Suppressor macrophage treated with lipopolysaccharide for 4 hours (primary cell): ENCODE measurements around the gene FKBP3.
"Not testable (repeated sequence)": the region's sequence is repeated elsewhere in the genome, so short reads cannot be mapped to it uniquely, and the experiment has no call there.

ENCODE experiments used
- DNase-seq: peaks from one replicate; pipeline ENCODE4 v3.0.0-alpha.2; 2020

Gene FKBP3

GRCh38 chr14:45112896-45113781 is 21.1 kb downstream of the FKBP3 start:
- no peak for DNase-seq

DNA sequence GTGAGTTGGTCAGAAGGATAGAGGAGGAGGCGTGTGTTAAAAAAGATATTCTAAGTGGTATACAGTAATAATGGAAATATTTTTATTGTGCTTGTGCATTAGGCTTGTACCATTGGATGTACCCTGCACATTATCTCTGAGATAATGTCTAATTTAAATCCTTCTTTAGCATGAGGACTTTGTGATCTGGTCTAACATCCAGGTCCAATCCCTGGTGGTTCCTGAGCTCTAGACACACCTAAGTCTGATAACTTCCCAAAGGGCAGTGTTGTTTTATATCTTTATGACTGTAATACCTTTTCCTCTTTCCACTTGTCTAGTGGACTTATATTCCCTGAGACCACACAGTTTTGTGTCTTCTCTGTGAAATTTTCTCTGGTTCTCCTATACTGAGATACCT is 29.7 kb downstream of the FKBP3 start:
- no peak for DNase-seq

GRCh38 chr14:45103806-45104205 is 30.5 kb downstream of the FKBP3 start:
- DNase-seq: no peak

DNA sequence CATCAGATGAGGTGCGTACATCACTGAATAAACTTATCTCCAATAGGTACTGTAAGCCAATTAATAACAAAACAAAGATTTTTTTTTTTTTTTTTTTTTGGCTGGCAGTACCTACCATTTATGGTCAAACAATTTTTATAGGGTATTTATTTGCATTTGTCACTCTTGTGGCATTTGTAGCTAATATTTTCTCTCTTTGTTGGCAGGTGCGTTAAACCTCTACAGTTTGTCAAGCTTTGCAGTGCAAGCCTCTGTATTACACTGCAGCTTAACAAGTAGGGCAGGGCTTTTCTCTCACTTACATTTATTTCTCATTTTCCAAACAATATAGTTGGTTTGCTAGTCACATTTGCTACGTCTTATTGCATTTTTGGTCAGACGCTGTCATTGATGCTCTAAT is 38.1 kb downstream of the FKBP3 start:
- DNase-seq: no peak

GRCh38 chr14:45095143-45095542 is 39.1 kb downstream of the FKBP3 start:
- no peak for DNase-seq

DNA sequence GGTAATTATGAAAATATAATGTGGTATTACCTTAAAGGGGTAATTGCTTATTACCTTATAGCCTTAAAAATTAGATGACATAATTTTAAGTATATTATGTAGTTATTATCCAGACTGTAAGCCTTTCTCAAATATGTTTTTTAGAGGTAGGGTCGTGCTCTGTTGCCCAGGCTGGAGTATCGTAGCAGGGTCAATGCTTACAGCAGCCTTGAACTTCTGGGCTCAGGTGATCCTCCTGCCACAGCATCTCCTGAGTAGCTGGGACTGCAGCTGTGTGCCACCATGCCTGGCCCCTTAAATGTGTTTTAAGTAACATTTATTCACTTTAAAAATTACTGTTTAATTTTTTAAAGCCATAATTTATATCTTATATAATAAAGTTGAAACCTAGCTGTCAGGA is 40.0 kb downstream of the FKBP3 start:
- DNase-seq: no peak

DNA sequence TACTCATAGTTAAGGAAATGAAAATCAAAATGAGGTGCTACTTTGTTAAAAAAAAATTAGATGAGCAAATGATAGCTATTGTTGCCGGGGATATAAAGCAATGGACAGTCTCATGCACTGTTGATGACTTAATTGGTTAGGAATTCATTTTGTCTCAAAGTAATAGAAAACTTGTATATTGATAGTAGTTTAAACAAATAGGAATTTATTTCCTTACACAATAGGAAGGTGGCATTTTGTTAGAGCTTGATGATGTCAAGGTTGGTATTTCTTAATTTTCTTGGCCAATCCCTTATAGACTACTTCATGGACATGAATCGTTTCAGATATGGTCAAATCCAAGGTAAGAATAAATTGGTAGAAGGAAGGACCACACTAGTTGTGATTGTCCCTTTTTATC is 42.6 kb downstream of the FKBP3 start:
- no peak for DNase-seq

DNA sequence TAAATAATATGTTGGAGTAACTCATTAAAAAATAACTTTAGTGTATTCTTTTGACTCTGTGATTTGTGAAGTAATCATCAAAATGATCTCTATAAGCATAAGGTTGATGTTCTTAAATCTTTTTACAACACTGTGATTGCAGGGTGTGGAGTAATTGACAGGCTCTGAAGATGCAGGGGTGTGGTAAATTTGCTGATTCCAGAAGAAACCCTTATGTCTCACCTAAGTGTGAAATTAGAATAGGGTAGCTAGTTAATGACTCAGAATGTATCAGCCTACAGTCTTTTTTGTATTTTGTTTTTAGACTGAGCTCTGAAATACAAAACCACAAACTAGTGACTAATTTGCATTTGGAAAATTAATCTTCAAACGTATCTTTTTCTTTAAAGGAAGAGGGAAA is 44.5 kb downstream of the FKBP3 start:
- DNase-seq: peak; percentile 21

DNA sequence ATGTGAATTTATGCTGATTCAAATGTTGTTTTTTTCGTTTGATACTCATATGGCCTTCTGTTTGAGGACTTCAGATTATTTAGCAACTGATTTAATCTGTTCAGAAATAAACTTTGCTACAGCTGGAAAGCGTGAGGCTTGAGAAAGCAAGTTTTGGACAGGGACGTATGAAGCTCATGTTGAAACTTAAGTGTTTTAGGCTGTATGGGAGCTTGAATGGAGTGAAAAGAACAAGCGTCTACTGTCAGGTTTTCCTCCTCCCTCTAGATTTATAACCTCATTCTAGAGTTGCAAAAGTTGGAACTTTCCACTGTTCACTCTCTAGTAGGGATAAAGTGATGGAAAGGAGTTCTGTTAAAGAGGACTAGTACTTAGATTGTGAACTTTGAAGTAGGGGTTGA is 49.3 kb downstream of the FKBP3 start:
- peak; percentile 22 for DNase-seq

- peak; percentile 97 for DNase-seq
Observed at GRCh38 chr14:45083976-45084722, 50.1 kb downstream of the FKBP3 start, which contains the start of gene PRPF39. Gene PRPF39, plus strand, starts transcription at chr14:45084116. Its CDS starts 11,124 bp downstream, at chr14:45095240.

DNA sequence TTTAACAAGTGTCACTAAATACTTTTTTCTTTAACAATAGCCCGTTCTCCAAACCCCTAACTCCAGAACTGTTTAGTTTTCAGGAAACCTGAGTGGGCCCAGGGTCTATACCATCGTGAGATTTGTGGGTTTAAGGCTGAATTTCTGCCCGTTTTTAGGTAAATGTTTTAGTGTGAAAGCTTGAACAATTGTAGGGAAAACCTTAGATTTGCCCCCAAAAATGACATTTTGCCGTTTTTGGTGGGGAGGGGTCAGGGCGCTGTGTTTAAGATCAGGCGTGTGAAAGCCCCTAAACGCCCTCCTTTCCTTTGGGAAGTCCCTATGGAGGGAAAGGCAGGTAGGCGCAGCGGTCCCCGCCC is 50.7 kb downstream of the FKBP3 start:
- no peak for DNase-seq

DNA sequence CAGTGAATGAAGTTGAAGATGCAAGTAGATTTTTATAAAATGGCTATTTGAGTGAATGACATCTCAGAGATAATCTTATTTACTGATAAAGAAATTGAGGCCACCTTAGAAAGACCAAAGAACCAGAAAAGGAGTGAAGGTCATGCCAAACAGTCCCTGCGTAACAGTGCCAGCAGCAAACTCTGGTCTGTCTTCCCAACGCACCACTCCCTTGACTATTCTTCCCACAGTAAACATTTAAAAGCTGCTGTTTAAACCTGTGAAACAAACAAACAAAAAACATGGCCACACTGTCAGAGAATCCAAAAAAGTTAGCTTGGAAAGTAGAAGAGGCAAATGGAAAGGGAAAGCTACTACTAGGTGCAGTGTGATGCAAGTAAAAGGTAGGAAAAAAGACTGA is 51.9 kb downstream of the FKBP3 start:
- no peak for DNase-seq

DNA sequence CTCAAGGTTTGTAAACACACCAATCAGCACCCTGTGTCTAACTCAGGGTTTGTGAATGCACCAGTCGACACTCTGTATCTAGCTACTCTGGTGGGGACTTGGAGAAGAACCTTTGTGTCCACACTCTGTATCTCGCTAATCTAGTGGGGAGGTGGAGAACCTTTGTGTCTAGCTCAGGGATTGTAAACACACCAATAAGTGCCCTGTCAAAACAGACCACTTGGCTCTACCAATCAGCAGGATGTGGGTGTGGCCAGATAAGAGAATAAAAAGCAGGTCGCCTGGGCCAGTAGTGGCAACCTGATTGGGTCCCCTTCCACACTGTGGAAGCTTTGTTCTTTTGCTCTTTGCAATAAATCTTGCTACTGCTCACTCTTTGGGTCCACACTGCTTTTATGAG is 53.2 kb downstream of the FKBP3 start:
- DNase-seq: not testable (repeated sequence)

DNA sequence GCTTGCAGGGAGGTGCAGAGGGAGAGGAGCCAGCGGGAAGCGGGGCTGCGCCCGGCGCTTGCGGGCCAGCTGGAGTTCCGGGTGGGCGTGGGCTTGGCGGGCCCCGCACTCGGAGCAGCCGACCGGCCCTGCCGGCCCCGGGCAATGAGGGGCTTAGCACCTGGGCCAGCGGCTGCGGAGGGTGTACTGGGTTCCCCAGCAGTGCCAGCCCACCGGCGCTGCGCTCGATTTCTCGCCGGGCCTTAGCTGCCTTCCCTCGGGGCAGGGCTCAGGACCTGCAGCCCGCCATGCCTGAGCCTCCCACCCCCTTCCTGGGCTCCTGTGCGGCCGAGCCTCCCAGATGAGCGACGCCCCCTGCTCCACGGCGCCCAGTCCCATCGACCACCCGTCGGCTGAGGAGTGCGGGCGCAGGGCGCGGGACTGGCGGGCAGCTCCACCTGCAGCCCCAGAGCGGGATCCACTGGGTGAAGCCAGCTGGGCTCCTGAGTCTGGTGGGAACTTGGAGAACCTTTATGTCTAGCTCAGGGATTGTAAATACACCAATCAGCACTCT is 53.8 kb downstream of the FKBP3 start:
- not testable (repeated sequence) for DNase-seq

DNA sequence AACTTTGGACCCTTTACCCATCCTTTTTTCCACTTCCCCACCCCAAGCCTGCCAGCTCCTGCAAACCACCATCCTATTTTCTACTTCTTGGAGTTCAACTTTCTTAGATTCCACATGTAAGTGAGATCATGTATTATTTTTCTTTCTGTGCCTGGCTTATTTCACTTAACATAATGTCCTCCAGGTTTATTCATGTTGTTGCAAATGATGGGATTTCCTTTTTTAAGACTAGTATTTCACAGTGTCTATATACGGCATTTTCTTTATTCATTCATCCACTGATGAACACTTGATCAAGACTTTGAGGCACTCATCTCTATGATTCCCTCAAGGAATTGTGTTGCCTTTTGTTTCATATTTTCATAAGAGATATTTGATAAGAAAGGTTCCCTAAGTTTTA is 56.0 kb downstream of the FKBP3 start:
- DNase-seq: no peak

GRCh38 chr14:45073231-45073879 is 60.9 kb downstream of the FKBP3 start:
- no peak for DNase-seq

DNA sequence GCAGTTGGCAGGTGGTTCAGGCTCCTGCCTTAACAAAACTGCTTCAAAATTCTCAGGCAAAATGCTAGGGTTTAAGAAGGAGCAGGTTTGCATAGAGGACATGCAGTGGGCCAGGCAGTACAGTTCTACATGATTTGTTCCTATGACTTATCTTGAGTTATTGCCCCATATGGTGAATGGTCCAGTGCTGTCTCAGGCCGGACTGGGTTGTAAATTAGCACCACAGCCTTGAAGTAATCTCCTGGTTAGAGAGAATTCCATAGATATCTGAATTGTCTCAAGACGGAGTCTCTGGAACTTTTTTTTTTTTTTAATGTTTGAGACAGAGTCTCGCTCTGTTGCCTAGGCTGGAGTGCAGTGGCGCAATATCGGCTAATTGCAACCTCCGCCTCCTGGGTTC is 62.2 kb downstream of the FKBP3 start:
- no peak for DNase-seq

- no peak for DNase-seq
Observed at GRCh38 chr14:45070215-45070614, 64.1 kb downstream of the FKBP3 start.

GRCh38 chr14:45068396-45068795 is 65.9 kb downstream of the FKBP3 start:
- DNase-seq: no peak

DNA sequence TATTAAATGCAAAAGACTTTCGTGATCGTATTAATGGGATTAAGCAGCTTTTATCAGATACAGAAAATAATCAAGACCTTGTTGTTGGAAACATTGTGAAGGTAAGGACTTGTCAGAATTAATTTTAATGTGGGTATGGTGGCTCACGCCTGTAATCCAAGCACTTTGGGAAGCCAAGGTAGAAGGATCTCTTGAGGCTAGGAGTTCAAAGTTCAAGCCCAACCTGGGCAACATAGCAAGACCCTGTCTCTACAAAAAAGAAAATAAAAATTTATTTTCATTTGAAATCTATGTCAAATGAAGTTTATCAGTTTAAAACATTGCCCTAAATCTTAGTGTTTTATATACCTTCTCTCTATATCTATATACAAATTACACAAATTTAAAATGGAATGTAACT is 67.6 kb downstream of the FKBP3 start:
- no peak for DNase-seq

DNA sequence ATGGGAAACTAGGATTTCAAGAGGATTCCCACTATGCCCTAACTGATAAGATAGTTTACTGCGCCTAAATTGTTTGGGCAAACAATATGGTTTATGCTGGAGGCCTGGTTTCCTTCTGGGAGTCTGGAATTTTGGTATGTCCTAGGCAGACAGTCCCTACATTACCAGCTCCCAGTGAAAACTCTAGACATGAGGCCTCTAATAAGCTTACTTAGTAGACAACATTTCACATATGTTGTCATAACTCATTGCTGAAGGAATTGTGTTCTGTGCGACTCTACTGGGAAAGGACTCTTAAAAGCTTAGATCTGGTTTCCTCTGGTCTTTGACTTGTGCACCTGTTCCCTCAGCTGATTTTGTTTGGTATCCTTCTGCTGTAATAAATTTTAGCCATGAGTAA is 68.3 kb downstream of the FKBP3 start:
- DNase-seq: no peak
